ENCODE data around the gene SMG6.

The SMG6 gene

GRCh38 chr17:2070241-2071023 is 233.2 kb downstream of the SMG6 start:
- peak; percentile 66 for DNase-seq

GRCh38 chr17:2068519-2069051 is 235.0 kb downstream of the SMG6 start:
- no peak for DNase-seq

- DNase-seq, result no peak
Observed at GRCh38 chr17:2068031-2068518, 235.5 kb downstream of the SMG6 start.

GRCh38 chr17:2067608-2068024 is 236.0 kb downstream of the SMG6 start:
- DNase-seq, result no peak

GRCh38 chr17:2067048-2067561 is 236.5 kb downstream of the SMG6 start:
- no peak for DNase-seq

- no peak for DNase-seq
Observed at GRCh38 chr17:2065949-2066400, 237.6 kb downstream of the SMG6 start.

- no peak for DNase-seq
Observed at GRCh38 chr17:2064980-2065785, 238.4 kb downstream of the SMG6 start.

GRCh38 chr17:2064520-2064971 is 239.0 kb downstream of the SMG6 start:
- DNase-seq, result no peak

GRCh38 chr17:2064147-2064489 is 239.5 kb downstream of the SMG6 start:
- no peak for DNase-seq

GRCh38 chr17:2063261-2064146 is 240.1 kb downstream of the SMG6 start:
- DNase-seq, result no peak

GRCh38 chr17:2062571-2063183 is 240.9 kb downstream of the SMG6 start:
- no peak for DNase-seq

- DNase-seq, result no peak
Observed at GRCh38 chr17:2061441-2061958, 242.1 kb downstream of the SMG6 start.

- DNase-seq, result no peak
Observed at GRCh38 chr17:2060681-2061440, 242.7 kb downstream of the SMG6 start.

GRCh38 chr17:2060385-2060658 is 243.3 kb downstream of the SMG6 start:
- no peak for DNase-seq

GRCh38 chr17:2059547-2060384 is 243.8 kb downstream of the SMG6 start:
- DNase-seq, result no peak

- peak; percentile 69 for DNase-seq
Observed at GRCh38 chr17:2058586-2059546, 244.7 kb downstream of the SMG6 start.

GRCh38 chr17:2057760-2058585 is 245.6 kb downstream of the SMG6 start:
- DNase-seq, result no peak

- DNase-seq, result no peak
Observed at GRCh38 chr17:2057175-2057759, 246.3 kb downstream of the SMG6 start.
